Right lobe of liver (tissue), 4 donors: Measurements from ENCODE around the gene RIMS3.

Experiments used
- CTCF ChIP-seq, 4 donors: fragments of 200-600 bp in 3 of 4; fragments of 450-650 bp in 1 of 4; IDR thresholded peaks; one replicate each; pipeline versions ENCODE4 v1.5.1 to v1.8.0; 2016 to 2022; ENCODE audit warnings: antibody characterized with exemption in 4 of 4, mild to moderate bottlenecking in 2 of 4
- POLR2A ChIP-seq: fragments of 450-650 bp; IDR thresholded peaks from one replicate; pipeline ENCODE4 v1.6.1; 2017; ENCODE audit warnings: antibody characterized with exemption, mild to moderate bottlenecking
- donor health status: DM: no; HTN: no; CAD: no.
- donor health status: DM: no; HTN: no; CAD: no.
- donor health status: DM: no; HTN: yes; CAD: no.

GRCh38 chr1:40633523-40633922, 32.0 kb downstream of the RIMS3 start:
- TF ChIP-seq POLR2A (no peak), CTCF (IDR thresholded peaks at IDR 0.05) (no peak)
